H9 (cell line): ENCODE data around the gene TMLHE. TPM values are rescaled to one million over a fixed set of nuclear protein-coding genes. Genes with fewer than 3 reads are reported as not detected.
"Not testable (repeated sequence)": the region's sequence is repeated elsewhere in the genome, so short reads cannot be mapped to it uniquely, and the experiment has no call there.

Source experiments
- DNase-seq: peaks from one replicate; pipeline ENCODE4 v3.0.0-alpha.2; 2017
- H2AFZ ChIP-seq: one replicate; pipeline ENCODE4 v1.6.1; 2013; ENCODE audit warnings: mild to moderate bottlenecking, low read length, control low read depth, moderate library complexity
- H2AK5ac ChIP-seq: 2 replicates; pipeline ENCODE4 v1.6.1; 2013; ENCODE audit warnings: low read length, control low read depth, mixed read lengths; ENCODE audit not compliant: insufficient read length
- H2BK120ac ChIP-seq: one replicate; pipeline ENCODE4 v1.6.1; 2013; ENCODE audit warnings: low read depth, mild to moderate bottlenecking, low read length, control low read depth, inconsistent platforms; ENCODE audit not compliant: poor library complexity, severe bottlenecking
- H2BK12ac ChIP-seq: 2 replicates; pipeline ENCODE4 v1.6.1; 2013; ENCODE audit warnings: low read length, control low read depth, mixed read lengths, low read depth; ENCODE audit not compliant: insufficient read length
- H2BK15ac ChIP-seq: 2 replicates; pipeline ENCODE4 v1.6.1; 2013; ENCODE audit warnings: low read depth, low read length, control low read depth
- H2BK20ac ChIP-seq: one replicate; pipeline ENCODE4 v1.6.1; 2013; ENCODE audit warnings: low read depth, mild to moderate bottlenecking, low read length, control low read depth, inconsistent platforms; ENCODE audit not compliant: poor library complexity, severe bottlenecking
- H2BK5ac ChIP-seq: 2 replicates; pipeline ENCODE4 v1.6.1; 2013; ENCODE audit warnings: low read length, control low read depth, mixed read lengths; ENCODE audit not compliant: insufficient read length
- H3K14ac ChIP-seq: 2 replicates; pipeline ENCODE4 v1.6.1; 2013; ENCODE audit warnings: low read length, control low read depth; ENCODE audit not compliant: insufficient read depth
- H3K18ac ChIP-seq: 2 replicates; pipeline ENCODE4 v1.6.1; 2013; ENCODE audit warnings: low read depth, mild to moderate bottlenecking, mixed read lengths, low read length, control low read depth; ENCODE audit not compliant: insufficient read length
- H3K23ac ChIP-seq: 2 replicates; pipeline ENCODE4 v1.6.1; 2013; ENCODE audit warnings: low read length, control low read depth, mixed read lengths, low read depth; ENCODE audit not compliant: insufficient read length
- H3K23me2 ChIP-seq: 2 replicates; pipeline ENCODE4 v1.6.1; 2013; ENCODE audit warnings: low read depth, mild to moderate bottlenecking, mixed read lengths, low read length, control low read depth; ENCODE audit not compliant: insufficient read length, poor library complexity, severe bottlenecking
- H3K27ac ChIP-seq: 2 replicates; pipeline ENCODE4 v1.5.1; 2013; ENCODE audit warnings: low read length, control low read depth, mixed read lengths, low read depth; ENCODE audit not compliant: insufficient read length
- H3K27me3 ChIP-seq: 2 replicates; pipeline ENCODE4 v1.6.1; 2013; ENCODE audit warnings: low read length, control low read depth, inconsistent platforms; ENCODE audit not compliant: insufficient read depth
- H3K4ac ChIP-seq: 2 replicates; pipeline ENCODE4 v1.6.1; 2013; ENCODE audit warnings: low read depth, mild to moderate bottlenecking, control low read depth, inconsistent platforms, low read length, moderate library complexity
- H3K4me1 ChIP-seq: 2 replicates; pipeline ENCODE4 v1.6.1; 2013; ENCODE audit warnings: low read length, control low read depth, inconsistent platforms; ENCODE audit not compliant: insufficient read depth
- H3K4me2 ChIP-seq: 2 replicates; pipeline ENCODE4 v1.6.1; 2013; ENCODE audit warnings: low read length, control low read depth, mixed read lengths; ENCODE audit not compliant: insufficient read length, insufficient read depth
- H3K56ac ChIP-seq: 2 replicates; pipeline ENCODE4 v1.6.1; 2013; ENCODE audit warnings: low read depth, mild to moderate bottlenecking, mixed read lengths, low read length, control low read depth; ENCODE audit not compliant: insufficient read length
- H3K79me1 ChIP-seq: 2 replicates; pipeline ENCODE4 v1.6.1; 2013; ENCODE audit warnings: low read depth, mild to moderate bottlenecking, moderate library complexity, low read length, control low read depth, inconsistent platforms; ENCODE audit not compliant: insufficient read depth, poor library complexity, severe bottlenecking
- H3K79me2 ChIP-seq: 2 replicates; pipeline ENCODE4 v1.6.1; 2013; ENCODE audit warnings: low read length, control low read depth, inconsistent platforms; ENCODE audit not compliant: insufficient read depth
- H3K9ac ChIP-seq: 2 replicates; pipeline ENCODE4 v1.6.1; 2013; ENCODE audit warnings: low read length, control low read depth, mixed read lengths; ENCODE audit not compliant: insufficient read length; ENCODE audit errors: extremely low read depth
- H3K9me3 ChIP-seq: one replicate; pipeline ENCODE4 v1.6.1; 2013; ENCODE audit warnings: low read depth, low read length, inconsistent platforms; ENCODE audit not compliant: control insufficient read depth
- H3T11ph ChIP-seq: one replicate; pipeline ENCODE4 v1.6.1; 2013; ENCODE audit warnings: mild to moderate bottlenecking, low read length, control low read depth, inconsistent platforms
- H4K20me1 ChIP-seq: one replicate; pipeline ENCODE4 v1.6.1; 2013; ENCODE audit not compliant: control insufficient read depth, insufficient read length, insufficient read depth
- H4K5ac ChIP-seq: 2 replicates; pipeline ENCODE4 v1.6.1; 2013; ENCODE audit warnings: low read depth, mild to moderate bottlenecking, mixed read lengths, low read length, control low read depth; ENCODE audit not compliant: insufficient read length
- H4K8ac ChIP-seq: replicated peaks from 2 replicates; pipeline ENCODE4 v1.6.1; 2013; ENCODE audit warnings: low read length, control low read depth, mixed read lengths, low read depth; ENCODE audit not compliant: insufficient read length
- H4K91ac ChIP-seq: 2 replicates; pipeline ENCODE4 v1.6.1; 2013; ENCODE audit warnings: low read depth, mild to moderate bottlenecking, moderate library complexity, mixed read lengths, low read length, control low read depth; ENCODE audit not compliant: insufficient read length
- H3K27ac Mint-ChIP-seq, 3 experiments: 2 replicates in 2 of 3; 3 replicates in 1 of 3; pipeline ENCODE4 v1.8.0; 2020 to 2021; ENCODE audit warnings: mixed read lengths in 3 of 3, mild to moderate bottlenecking in 1 of 3, moderate library complexity in 1 of 3
- H3K27me3 Mint-ChIP-seq: 2 replicates; pipeline ENCODE4 v1.8.0; 2021; ENCODE audit warnings: low read depth, mild to moderate bottlenecking, moderate library complexity, mixed read lengths
- H3K36me3 Mint-ChIP-seq, 3 experiments: 2 replicates in 2 of 3; 3 replicates in 1 of 3; pipeline ENCODE4 v1.8.0; 2020 to 2021; ENCODE audit warnings: low read depth in 3 of 3, mixed read lengths in 3 of 3; ENCODE audit not compliant: insufficient read depth in 1 of 3
- H3K4me1 Mint-ChIP-seq, 2 experiments: 2 replicates each; pipeline ENCODE4 v1.8.0; 2020; ENCODE audit warnings: mixed read lengths in 2 of 2
- H3K4me3 Mint-ChIP-seq, 2 experiments: 2 replicates in 1 of 2; 3 replicates in 1 of 2; pipeline ENCODE4 v1.8.0; 2020 to 2021; ENCODE audit warnings: mild to moderate bottlenecking in 2 of 2, mixed read lengths in 2 of 2, moderate library complexity in 1 of 2
- H3K9me3 Mint-ChIP-seq, 2 experiments: 2 replicates in 1 of 2; 3 replicates in 1 of 2; pipeline ENCODE4 v1.8.0; 2020; ENCODE audit warnings: mild to moderate bottlenecking in 2 of 2, mixed read lengths in 2 of 2, moderate library complexity in 1 of 2
- WGBS: extraction: QIAGEN DNeasy Blood & Tissue Kit; methylation state at CpG from one replicate; pipeline ENCODE4 v1.1.7; 2013; ENCODE audit warnings: missing lambda C conversion rate, low lambda C conversion rate, mixed read lengths; ENCODE audit not compliant: insufficient read length; ENCODE audit errors: extremely low coverage; 5-methylcytosine and 5-hydroxymethylcytosine counted together
- total RNA-seq: library from RNA; stranded (reverse); gene quantifications from 2 replicates; pipeline ENCODE4 v1.2.1, GENCODE V29; 2021
- TF ChIP-seq, protein P1 (sequence below): fragments of 200-600 bp; sonication (generic); conservative IDR thresholded peaks from 3 replicates; pipeline ENCODE4 v1.8.0; 2021; ENCODE audit warnings: antibody characterized with exemption, mild to moderate bottlenecking

TMLHE gene
- total RNA-seq, 1 experiment from 2014 or later = 14.2 TPM

DNA sequence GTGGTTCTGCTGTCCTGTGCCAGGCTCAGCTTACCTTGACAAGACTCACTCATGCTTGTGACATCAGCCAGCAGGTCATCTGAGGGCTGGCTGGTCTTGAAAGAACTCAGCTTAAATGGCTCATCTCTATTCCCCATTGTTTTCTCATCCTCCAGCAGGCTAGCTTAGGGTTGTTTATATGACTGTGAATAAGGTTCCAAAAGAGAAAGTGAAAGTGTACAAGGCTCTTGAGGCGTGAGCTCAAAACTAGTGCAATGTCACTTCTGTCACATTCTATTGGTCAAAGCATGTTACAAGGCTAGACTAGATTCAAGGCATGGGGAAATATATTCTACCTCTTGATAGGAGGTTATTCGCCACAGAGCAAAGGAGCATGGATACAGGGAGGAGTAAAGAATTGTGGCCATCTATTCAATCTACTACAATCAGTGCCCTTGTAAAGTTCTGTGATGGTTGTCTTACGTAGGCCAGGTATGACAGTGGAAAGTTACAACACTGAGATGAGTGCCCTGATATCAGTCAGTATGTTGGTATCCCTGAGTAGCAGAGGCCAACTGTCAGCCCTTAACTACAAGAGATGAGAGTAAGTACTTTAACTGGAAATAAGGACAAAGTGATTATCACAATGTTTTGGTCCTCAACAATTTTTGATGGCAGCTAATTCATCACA lies 19.8 kb upstream of the TMLHE start:
- Mint-ChIP-seq H3K27ac (no peak overlapping the region), H3K9me3 (peaks cover 75 to 81% of the 10 kb centered on the region in 2 experiments), H3K36me3 (peaks cover 5 to 9% (median 6%) of the 10 kb centered on the region in 3 experiments; a peak in 6 of 7 replicates), H3K27me3 (no peaks in the 10 kb centered on the region), H3K4me1 (peaks cover 3 to 4% of the 10 kb centered on the region in 2 experiments), H3K4me3 (no peak overlapping the region)
- Histone ChIP-seq H4K8ac (no peak overlapping the region), H2AK5ac (no peak overlapping the region), H3K23me2 (no peaks in the 10 kb centered on the region), H4K91ac (no peak overlapping the region), H2BK5ac (no peak overlapping the region), H3K79me1 (no peaks in the 10 kb centered on the region), H4K20me1 (no peaks in the 10 kb centered on the region), H2BK20ac (no peak overlapping the region), H3K56ac (no peak overlapping the region), H3K23ac (no peak overlapping the region), H3K18ac (no peak overlapping the region), H3K9ac (no peak overlapping the region), H3K4me1 (no peaks in the 10 kb centered on the region), H3K79me2 (no peaks in the 10 kb centered on the region), H2BK15ac (no peak overlapping the region), H3K27me3 (no peaks in the 10 kb centered on the region), H3K27ac (no peak overlapping the region), H3K9me3 (peaks cover 16% of the 10 kb centered on the region), H4K5ac (no peak overlapping the region), H3K4me2 (no peak overlapping the region), H3T11ph (no peak overlapping the region), H2AFZ (no peak overlapping the region), H2BK12ac (no peak overlapping the region), H3K4ac (no peak overlapping the region), H3K14ac (no peak overlapping the region), H2BK120ac (no peak overlapping the region)
- DNase-seq = no peak
- no CpG with 5 or more reads among the region's 3 CpGs for WGBS
- TF ChIP-seq, protein P1, sequence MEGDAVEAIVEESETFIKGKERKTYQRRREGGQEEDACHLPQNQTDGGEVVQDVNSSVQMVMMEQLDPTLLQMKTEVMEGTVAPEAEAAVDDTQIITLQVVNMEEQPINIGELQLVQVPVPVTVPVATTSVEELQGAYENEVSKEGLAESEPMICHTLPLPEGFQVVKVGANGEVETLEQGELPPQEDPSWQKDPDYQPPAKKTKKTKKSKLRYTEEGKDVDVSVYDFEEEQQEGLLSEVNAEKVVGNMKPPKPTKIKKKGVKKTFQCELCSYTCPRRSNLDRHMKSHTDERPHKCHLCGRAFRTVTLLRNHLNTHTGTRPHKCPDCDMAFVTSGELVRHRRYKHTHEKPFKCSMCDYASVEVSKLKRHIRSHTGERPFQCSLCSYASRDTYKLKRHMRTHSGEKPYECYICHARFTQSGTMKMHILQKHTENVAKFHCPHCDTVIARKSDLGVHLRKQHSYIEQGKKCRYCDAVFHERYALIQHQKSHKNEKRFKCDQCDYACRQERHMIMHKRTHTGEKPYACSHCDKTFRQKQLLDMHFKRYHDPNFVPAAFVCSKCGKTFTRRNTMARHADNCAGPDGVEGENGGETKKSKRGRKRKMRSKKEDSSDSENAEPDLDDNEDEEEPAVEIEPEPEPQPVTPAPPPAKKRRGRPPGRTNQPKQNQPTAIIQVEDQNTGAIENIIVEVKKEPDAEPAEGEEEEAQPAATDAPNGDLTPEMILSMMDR = no peak

DNA sequence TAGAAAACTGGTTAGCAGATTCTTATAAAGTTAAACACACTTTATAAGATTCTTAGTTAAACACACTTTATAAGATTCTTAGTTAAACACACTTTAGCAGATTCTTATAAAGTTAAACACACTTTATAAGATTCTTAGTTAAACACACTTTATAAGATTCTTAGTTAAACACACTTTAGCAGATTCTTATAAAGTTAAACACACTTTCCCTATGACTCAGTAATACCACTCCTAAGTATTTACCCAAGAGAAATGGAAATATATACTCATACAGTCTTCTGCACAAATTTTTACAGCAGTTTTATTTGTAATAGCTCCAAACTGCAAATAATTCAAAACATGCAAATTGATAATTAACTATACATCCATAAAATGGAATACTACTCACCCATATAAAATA lies 7.4 kb upstream of the TMLHE start:
- H3K4me3 Mint-ChIP-seq, H2BK5ac ChIP-seq, H2BK12ac ChIP-seq, H3K18ac ChIP-seq, DNase-seq, H2BK15ac ChIP-seq, H3K4me2 ChIP-seq, H2BK120ac ChIP-seq, H3T11ph ChIP-seq, H3K23ac ChIP-seq, H3K27ac Mint-ChIP-seq, H3K79me2 ChIP-seq, H3K56ac ChIP-seq, H2BK20ac ChIP-seq, H4K91ac ChIP-seq, H3K36me3 Mint-ChIP-seq, H4K5ac ChIP-seq, H4K8ac ChIP-seq, H3K14ac ChIP-seq, H2AFZ ChIP-seq, H3K9ac ChIP-seq, H3K4me1 ChIP-seq, H2AK5ac ChIP-seq, H3K23me2 ChIP-seq, H4K20me1 ChIP-seq, H3K4ac ChIP-seq, H3K4me1 Mint-ChIP-seq, H3K79me1 ChIP-seq, H3K27me3 Mint-ChIP-seq, H3K27ac ChIP-seq, H3K27me3 ChIP-seq: not testable (repeated sequence)
- peaks cover 48% of the 10 kb centered on the region in 2 experiments for H3K9me3 Mint-ChIP-seq
- H3K9me3 ChIP-seq = peaks cover 38% of the 10 kb centered on the region
